RWPE2 (cell line): ENCODE measurements around the gene ZSCAN5C.

Experiments used
- ATAC-seq: fragments of 200-7000 bp; cut with Tn5 transposase; 3 replicates; pipeline ENCODE4 v1.9.1; 2021; ENCODE audit warnings: low read depth
- DNase-seq: peaks from one replicate; pipeline ENCODE4 v3.0.0-alpha.2; 2020; ENCODE audit warnings: low spot score
- H3K27ac ChIP-seq: fragments of 450-650 bp; 2 replicates; pipeline ENCODE4 v1.5.1; 2017; ENCODE audit warnings: mild to moderate bottlenecking; ENCODE audit not compliant: poor library complexity, severe bottlenecking
- H3K27me3 ChIP-seq: fragments of 250-450 bp; sonication (Bioruptor Pico); 2 replicates; pipeline ENCODE4 v1.5.1; 2021; ENCODE audit warnings: mild to moderate bottlenecking, moderate library complexity; ENCODE audit not compliant: insufficient read depth, poor library complexity, severe bottlenecking
- H3K36me3 ChIP-seq: fragments of 250-450 bp; sonication (Bioruptor Pico); 2 replicates; pipeline ENCODE4 v1.5.1; 2020; ENCODE audit warnings: low read depth, mild to moderate bottlenecking, moderate library complexity
- H3K4me1 ChIP-seq: fragments of 250-450 bp; sonication (Bioruptor Pico); 2 replicates; pipeline ENCODE4 v1.5.1; 2021; ENCODE audit warnings: mild to moderate bottlenecking, moderate library complexity; ENCODE audit not compliant: insufficient read depth, poor library complexity, severe bottlenecking
- H3K4me3 ChIP-seq: fragments of 250-450 bp; sonication (Bioruptor Pico); 2 replicates; pipeline ENCODE4 v1.5.1; 2021; ENCODE audit warnings: mild to moderate bottlenecking, moderate library complexity; ENCODE audit not compliant: severe bottlenecking
- H3K9me3 ChIP-seq: fragments of 250-450 bp; sonication (Bioruptor Pico); 2 replicates; pipeline ENCODE4 v1.5.1; 2021; ENCODE audit warnings: mild to moderate bottlenecking, moderate library complexity; ENCODE audit not compliant: severe bottlenecking
- TF ChIP-seq, protein P1 (sequence below): fragments of 450-650 bp; IDR thresholded peaks from one replicate; pipeline ENCODE4 v1.5.1; 2017; ENCODE audit warnings: mild to moderate bottlenecking, moderate library complexity; ENCODE audit not compliant: poor library complexity, severe bottlenecking

The ZSCAN5C gene

DNA sequence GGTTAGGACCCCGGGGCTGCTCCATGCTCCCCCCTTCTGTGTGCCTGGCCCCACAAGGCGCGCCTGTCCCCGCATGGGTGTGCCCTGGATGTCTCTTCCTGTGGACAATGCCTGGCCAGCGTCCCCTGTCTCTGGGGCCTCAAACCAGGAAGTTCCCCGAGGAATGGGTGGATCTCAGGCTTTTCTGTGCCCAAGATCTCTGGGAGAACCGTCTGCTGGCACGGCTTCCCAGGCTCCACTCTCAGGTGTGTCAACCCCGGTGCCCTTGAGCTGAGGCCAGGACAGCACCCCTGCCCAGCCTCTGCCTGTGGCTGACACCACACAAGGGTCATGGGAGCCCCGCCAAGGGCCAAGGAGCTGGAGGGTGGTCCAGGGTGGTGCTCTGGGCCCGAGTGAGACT, 45.3 kb upstream of the ZSCAN5C start:
- Histone ChIP-seq H3K27me3 (no peaks in the 10 kb centered on the region), H3K4me1 (no peaks in the 10 kb centered on the region), H3K27ac (no peak overlapping the region), H3K4me3 (no peak overlapping the region), H3K9me3 (no peaks in the 10 kb centered on the region), H3K36me3 (no peaks in the 10 kb centered on the region)
- no peak for DNase-seq
- ATAC-seq, result no peak
- TF ChIP-seq, protein P1, sequence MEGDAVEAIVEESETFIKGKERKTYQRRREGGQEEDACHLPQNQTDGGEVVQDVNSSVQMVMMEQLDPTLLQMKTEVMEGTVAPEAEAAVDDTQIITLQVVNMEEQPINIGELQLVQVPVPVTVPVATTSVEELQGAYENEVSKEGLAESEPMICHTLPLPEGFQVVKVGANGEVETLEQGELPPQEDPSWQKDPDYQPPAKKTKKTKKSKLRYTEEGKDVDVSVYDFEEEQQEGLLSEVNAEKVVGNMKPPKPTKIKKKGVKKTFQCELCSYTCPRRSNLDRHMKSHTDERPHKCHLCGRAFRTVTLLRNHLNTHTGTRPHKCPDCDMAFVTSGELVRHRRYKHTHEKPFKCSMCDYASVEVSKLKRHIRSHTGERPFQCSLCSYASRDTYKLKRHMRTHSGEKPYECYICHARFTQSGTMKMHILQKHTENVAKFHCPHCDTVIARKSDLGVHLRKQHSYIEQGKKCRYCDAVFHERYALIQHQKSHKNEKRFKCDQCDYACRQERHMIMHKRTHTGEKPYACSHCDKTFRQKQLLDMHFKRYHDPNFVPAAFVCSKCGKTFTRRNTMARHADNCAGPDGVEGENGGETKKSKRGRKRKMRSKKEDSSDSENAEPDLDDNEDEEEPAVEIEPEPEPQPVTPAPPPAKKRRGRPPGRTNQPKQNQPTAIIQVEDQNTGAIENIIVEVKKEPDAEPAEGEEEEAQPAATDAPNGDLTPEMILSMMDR, result no peak

DNA sequence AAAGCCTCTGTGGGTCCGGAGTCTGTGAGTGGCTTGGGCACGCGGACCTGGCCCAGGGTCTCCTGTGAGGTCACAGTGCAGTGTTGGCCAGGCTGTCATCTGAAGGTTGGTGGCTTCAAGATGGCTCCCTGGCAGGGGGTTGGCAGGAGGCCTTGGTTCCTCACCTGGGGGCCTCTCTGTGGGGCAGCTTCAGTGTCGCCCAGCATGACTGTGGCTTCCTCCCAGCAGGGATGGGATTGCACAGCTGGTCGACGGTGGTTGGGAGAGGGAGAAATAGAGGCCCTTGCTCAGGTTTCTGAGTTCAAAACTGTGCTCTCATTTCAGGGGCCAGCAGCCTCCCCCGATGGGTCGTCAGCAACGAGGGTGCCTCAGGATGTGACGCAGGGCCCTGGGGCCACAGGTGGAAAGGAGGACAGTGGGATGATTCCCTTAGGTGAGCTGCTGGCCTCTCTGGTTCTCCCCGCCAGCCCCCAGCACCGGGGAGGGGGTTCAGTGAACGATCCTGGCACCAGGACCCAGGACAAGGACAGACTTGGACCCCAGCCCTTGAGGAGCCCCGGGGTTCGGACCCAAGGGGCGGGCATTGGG, 43.8 kb upstream of the ZSCAN5C start:
- Histone ChIP-seq H3K4me3 (no peak overlapping the region), H3K27ac (no peak overlapping the region), H3K27me3 (no peaks in the 10 kb centered on the region), H3K4me1 (no peaks in the 10 kb centered on the region), H3K9me3 (no peaks in the 10 kb centered on the region), H3K36me3 (no peaks in the 10 kb centered on the region)
- no peak for ATAC-seq
- TF ChIP-seq, protein P1, result no peak
- no peak for DNase-seq

DNA sequence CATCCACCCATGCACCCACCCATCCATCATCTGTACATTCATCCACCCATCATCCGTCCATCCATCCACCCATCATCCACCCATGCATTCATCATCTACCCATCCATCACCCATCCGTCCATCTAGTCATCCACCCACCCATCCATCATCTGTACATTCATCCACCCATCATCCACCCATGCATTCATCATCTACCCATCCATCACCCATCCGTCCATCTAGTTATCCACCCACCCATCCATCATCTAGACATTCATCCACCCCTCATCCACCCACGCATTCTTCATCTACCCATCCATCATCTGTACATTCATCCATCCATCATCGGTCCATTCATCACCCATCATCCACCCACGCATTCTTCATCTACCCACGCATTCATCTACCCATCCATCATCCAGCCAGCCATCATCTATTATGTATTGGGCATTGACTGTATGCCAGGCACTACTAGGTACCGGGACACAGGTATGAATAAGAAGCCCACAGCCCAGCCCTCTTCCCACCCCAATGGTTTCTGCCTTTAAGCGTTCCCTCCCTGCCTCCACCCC, 43.0 kb upstream of the ZSCAN5C start:
- H3K4me3 ChIP-seq, result no peak overlapping the region
- no peak for ATAC-seq
- no peak for DNase-seq
- no peaks in the 10 kb centered on the region for H3K4me1 ChIP-seq
- H3K27me3 ChIP-seq, result no peaks in the 10 kb centered on the region
- H3K36me3 ChIP-seq, result no peaks in the 10 kb centered on the region
- no peak overlapping the region for H3K27ac ChIP-seq
- TF ChIP-seq, protein P1, result no peak
- H3K9me3 ChIP-seq, result no peaks in the 10 kb centered on the region

DNA sequence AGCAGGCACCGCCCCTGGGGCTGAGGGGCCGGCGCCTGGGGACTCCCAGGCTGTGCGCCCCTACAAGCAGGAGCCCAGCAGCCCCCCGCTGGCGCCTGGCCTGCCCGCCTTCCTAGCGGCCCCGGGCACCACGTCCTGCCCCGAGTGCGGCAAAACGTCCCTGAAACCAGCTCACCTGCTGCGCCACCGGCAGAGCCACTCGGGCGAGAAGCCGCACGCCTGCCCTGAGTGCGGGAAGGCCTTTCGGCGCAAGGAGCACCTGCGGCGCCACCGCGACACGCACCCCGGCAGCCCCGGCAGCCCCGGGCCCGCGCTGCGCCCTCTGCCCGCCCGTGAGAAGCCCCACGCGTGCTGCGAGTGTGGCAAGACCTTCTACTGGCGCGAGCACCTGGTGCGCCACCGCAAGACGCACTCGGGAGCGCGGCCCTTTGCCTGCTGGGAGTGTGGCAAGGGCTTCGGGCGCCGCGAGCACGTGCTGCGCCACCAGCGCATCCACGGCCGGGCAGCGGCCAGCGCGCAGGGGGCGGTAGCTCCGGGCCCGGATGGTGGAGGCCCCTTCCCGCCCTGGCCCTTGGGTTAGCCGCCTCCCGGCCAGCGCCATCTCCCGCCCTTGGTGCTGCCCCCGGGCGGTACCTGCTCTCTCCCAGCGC, 42.3 kb upstream of the ZSCAN5C start:
- DNase-seq, result no peak
- Histone ChIP-seq H3K36me3 (no peaks in the 10 kb centered on the region), H3K27me3 (no peaks in the 10 kb centered on the region), H3K27ac (no peak overlapping the region), H3K4me3 (no peak overlapping the region), H3K9me3 (no peaks in the 10 kb centered on the region), H3K4me1 (no peaks in the 10 kb centered on the region)
- no peak for ATAC-seq
- TF ChIP-seq, protein P1, result no peak

DNA sequence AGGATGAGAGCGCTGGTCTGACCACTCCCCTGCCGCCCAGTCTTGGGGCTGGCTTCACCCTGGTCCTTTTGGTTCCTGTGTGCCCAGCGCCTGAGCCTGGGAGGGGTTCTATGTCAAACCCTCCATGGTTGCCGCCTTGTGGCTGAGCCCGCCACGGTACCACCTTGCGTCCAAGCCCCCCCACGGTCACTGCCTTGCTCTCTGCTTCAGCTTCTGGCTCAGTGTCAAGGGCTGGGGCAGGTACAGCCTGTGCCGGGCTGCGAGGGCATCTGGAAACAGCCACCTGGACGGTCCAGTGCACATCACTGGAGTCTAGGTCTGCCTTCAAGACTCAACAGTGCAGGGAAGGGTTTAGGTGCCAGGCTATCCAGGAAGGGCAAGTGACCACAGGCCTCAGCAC, 40.5 kb upstream of the ZSCAN5C start:
- TF ChIP-seq, protein P1, result no peak
- ATAC-seq (no peak), DNase-seq (no peak)
- Histone ChIP-seq H3K36me3 (no peaks in the 10 kb centered on the region), H3K9me3 (no peaks in the 10 kb centered on the region), H3K27ac (no peak overlapping the region), H3K4me3 (no peak overlapping the region), H3K27me3 (no peaks in the 10 kb centered on the region), H3K4me1 (no peaks in the 10 kb centered on the region)
